Stimulated activated CD8-positive, alpha-beta memory T cell treated with anti-CD3 and anti-CD28 coated beads, Interleukin-7, amount 100 ng/mL, for 4 hours (primary cell): ENCODE data around the gene SMARCD1.
"Not testable (repeated sequence)": the region's sequence is repeated elsewhere in the genome, so short reads cannot be mapped to it uniquely, and the experiment has no call there.

ENCODE experiments used
- DNase-seq, 2 donors: peaks; one replicate each; pipeline ENCODE4 v3.0.0-alpha.2; 2020; ENCODE audit warnings: low read depth in 2 of 2

The SMARCD1 gene

DNA sequence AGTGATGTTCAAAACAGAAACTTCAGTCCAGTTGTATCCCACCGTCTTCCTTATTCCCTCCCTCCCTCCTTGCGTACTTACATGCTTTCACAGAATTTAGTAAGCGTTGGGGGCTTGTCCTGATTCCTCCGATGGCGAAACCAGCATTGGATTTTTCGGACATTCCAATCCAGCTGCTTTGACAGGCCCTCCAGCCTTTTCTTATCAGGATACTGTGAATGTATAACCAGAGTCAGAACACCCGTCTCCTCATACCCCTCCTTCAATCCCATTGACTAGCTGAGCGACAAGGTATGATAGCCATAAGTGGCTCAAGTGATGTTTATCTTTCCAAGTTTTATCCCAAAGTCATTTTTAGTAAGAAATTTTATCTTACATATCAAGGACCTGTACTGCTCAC, 57.9 kb downstream of the SMARCD1 start:
- DNase-seq = no peak

DNA sequence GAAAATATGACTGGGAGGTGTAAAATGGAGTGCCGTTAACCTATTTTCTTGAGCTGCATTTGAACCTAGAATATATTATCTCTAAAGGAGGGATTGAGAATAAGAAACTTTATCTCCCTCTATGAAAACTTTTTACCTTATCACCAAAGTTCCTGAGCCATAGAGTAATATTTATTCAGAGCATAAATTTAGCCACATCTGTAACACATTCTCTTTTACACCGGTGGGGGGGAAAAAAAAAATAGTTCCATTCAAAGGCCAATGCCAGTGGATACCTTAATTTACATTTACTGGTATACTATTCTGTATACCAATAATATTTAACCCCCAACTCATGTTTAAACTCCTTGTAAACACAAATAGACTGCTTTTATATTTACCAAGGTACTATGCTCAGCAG, 60.3 kb downstream of the SMARCD1 start:
- DNase-seq = no peak

DNA sequence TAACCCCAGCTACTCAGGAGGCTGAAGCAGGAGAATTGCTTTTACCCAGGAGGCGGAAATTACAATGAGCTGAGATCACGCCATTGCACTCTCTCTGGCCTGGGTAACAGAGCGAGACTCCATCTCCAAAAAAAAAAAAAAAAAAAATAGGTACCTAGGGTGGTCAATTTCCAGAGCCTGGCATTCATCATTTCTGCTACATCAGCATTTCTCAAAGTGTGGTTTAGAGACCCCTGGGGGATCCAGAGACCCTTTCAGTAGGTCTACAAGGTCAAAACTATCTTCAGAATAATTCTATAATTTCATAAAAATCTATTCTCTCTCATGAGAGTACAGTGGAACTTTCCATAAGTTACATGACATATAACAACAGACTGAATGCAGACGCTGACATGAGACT, 62.1 kb downstream of the SMARCD1 start:
- no peak for DNase-seq

GRCh38 chr12:50148011-50148410, 62.9 kb downstream of the SMARCD1 start:
- not testable (repeated sequence) for DNase-seq

DNA sequence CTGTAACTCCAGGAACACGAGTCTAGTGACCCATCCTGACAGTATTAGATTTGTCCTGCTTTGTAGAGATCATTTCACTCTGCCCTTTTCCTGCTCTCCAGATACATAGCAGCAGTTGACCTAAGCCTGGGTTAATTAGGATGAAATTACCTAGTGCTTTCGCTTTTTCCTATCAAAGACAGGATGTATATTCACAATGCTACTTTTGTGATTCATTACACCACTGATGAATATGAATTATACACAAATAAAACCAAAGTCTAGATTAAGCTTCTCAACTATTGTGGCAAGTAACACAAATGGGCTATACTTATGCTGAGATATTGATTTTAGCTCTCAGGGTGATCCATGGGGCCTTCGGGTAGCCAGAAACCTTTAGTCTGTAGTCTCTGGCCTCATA, 64.2 kb downstream of the SMARCD1 start:
- DNase-seq = no peak
